Activated CD8-positive, alpha-beta memory T cell treated with anti-CD3 and anti-CD28 coated beads for 36 hours (primary cell): ENCODE measurements around the gene ALKBH4. TPM values are rescaled to one million over a fixed set of nuclear protein-coding genes. Genes with fewer than 3 reads are reported as not detected.
"Not testable (repeated sequence)": the region's sequence is repeated elsewhere in the genome, so short reads cannot be mapped to it uniquely, and the experiment has no call there.

ENCODE experiments used
- CTCF ChIA-PET: fragments of 350-600 bp; sonication (Branson Sonifier 250); formaldehyde crosslinking; loops from one replicate; lab custom pipeline; 2021; ENCODE audit warnings: antibody characterized with exemption; lab: Charles Lee
- POLR2A ChIA-PET: fragments of 350-600 bp; sonication (Branson Sonifier 250); formaldehyde crosslinking; loops from one replicate; lab custom pipeline; 2021; ENCODE audit warnings: antibody characterized with exemption; lab: Charles Lee
- total RNA-seq, 2 experiments: library from RNA; stranded (reverse); gene quantifications; one replicate each; pipeline ENCODE4 v1.2.3, GENCODE V29; 2021

Gene ALKBH4, protein sequence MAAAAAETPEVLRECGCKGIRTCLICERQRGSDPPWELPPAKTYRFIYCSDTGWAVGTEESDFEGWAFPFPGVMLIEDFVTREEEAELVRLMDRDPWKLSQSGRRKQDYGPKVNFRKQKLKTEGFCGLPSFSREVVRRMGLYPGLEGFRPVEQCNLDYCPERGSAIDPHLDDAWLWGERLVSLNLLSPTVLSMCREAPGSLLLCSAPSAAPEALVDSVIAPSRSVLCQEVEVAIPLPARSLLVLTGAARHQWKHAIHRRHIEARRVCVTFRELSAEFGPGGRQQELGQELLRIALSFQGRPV
- total RNA-seq = 10 to 100 TPM; 10.8 to 10.9 TPM

DNA sequence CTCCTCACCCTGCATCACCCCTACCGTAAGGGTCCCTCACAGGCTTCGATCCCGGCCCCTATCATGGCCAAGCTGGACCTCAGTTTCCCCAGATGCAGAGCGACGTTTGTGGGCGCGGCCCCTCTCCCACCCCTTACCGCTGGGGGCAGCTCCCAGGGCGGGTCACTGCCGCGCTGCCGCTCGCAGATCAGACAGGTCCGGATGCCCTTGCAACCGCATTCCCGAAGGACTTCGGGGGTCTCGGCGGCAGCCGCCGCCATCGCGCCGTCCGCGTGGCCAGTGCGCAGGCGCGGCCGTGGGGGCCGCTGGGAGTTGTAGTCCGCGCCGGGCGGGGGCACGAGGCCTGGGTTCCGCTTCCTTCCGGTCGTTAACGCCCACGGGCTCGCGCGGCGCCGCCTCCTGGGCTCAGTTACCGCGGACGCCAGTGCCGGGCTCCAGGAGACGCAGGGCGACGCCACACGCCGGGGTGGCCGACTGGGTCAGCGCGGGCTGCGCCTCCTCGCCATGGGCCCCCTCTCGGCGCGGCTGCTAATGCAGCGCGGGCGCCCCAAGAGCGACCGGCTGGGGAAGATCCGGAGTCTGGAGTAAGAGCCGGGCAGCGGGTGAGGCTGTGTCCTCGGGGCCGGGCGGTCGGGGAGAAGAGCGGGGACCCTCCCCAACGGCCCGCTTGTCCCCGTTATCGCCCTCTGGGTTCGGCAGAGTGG is at the start of gene ALKBH4, which contains the start of gene LRWD1:
ALKBH4 (minus strand) TSS at position 287 of the 704 bp plus-strand sequence; CDS start at position 260, 27 bp downstream.
LRWD1 (plus strand) TSS at position 408 of the 704 bp plus-strand sequence; CDS start at position 505, 97 bp downstream.
- ChIA-PET CTCF (interaction anchor here (0.9 to 1.2 kb wide), 2 partner anchors 37 to 64 kb away, joined by 3 to 5 read pairs; no protein-coding TSS in a partner anchor), POLR2A (no interaction called here)

DNA sequence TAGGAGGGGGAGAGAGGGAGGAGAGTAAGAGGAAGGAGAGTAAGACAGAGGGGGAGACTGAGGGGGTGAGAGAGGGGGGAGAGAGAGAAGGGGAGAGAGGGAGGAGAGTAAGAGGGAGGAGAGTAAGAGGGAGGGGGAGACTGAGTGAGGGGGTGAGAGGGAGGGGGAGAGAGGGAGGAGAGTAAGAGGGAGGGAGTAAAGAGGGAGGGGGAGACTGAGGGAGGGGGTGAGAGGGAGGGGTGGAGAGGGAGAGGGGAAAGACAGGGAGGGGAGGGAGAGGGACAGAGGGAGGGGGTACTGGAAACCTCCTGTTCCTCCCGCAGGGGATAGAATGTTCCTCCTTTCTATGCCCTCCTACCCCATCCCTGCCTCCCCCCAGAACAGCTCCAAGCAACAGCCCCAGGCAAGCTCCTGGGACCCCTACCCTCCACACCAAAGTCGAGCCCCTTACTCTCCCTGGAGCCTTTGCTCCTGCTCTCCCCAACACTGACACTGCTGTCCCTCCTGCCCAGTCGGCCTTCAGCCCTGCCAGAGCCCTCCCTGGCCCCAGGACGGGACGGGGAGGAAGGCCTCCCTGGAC is 48.1 kb upstream of the ALKBH4 start:
- POLR2A ChIA-PET, CTCF ChIA-PET: not testable (repeated sequence)

DNA sequence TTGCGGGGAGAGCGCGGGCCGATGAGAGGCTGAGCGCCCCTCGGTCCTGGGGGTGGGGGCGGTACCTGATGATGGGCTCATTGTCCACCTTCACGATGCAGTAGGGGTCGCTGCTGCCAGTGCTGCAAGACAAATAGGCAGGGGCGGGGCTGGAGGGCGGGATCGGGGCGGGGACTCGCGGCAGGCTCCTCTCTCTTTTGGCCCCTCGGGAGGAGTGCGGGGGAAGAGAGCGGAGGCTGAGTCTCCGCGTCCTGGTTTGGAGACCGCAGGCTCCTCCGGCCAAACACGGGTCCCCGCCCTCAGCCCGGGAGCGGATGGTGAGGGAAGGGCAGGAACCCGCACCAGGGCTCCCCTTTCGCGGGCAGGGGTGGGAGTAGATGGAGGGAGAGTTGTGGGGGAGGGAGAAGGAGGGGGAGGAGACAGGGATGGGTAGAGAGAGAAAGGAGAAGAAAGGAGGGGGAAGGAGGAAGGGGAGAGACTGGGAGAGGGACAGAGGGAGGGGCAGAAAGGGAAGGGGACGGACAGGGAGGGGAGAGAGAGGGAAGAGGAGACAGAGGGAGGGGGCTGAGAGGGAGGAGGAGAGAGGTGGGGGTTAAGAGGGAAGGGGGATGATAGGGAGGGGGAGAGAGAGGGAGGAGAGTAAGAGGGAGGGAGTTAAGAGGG is 47.3 kb upstream of the ALKBH4 start:
- CTCF ChIA-PET, POLR2A ChIA-PET: not testable (repeated sequence)

DNA sequence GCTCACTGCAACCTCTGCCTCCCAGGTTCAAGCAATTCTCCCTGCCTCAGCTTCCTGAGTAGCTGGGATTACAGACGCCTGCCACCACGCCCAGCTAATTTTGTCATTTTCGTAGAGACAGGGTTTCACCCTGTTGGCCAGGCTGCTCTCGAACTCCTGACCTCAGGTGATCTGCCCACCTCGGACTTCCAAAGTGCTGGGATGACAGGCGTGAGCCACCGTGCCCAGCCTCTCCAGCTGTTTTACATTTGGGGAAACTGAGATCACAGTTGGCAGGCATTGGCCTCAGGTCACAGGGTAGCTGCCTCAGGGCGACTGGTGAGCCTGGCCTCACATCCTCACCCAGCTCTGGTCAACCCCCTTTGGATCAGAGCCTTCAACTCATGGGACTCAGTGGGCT is 45.9 kb upstream of the ALKBH4 start:
- CTCF ChIA-PET, POLR2A ChIA-PET: not testable (repeated sequence)

DNA sequence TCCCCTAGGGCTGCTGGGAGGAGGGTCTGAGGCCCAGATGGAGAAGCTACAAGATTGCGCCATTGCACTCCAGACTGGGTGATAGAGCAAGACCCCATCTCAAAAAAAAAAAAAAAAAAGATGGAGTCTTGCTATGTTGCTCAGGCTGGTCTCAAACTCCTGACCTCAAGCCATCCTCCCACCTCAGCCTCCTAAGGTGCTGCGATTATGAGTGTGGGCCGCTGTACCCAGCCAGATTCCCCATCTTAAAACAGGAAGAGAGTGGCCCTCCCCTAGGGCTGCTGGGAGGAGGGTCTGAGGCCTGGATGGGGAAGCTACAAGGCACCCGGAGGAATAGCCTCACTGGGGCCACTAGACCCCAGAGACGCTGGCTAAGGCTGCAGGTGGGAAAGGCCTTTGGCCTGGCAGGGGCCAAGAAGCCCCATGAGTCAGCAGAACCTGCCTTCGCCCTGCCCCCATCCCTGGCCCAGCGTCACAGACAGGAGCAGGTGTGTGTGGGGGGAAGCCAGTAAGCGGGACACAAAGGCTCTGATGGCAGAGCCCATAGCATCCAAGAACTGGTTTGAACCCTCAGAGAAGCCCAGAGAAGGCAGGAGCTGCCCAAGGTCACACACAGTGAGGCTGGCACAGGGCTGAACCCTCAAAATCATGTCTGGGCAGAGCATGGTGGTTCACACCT is 42.9 kb upstream of the ALKBH4 start:
- CTCF ChIA-PET, POLR2A ChIA-PET: not testable (repeated sequence)

DNA sequence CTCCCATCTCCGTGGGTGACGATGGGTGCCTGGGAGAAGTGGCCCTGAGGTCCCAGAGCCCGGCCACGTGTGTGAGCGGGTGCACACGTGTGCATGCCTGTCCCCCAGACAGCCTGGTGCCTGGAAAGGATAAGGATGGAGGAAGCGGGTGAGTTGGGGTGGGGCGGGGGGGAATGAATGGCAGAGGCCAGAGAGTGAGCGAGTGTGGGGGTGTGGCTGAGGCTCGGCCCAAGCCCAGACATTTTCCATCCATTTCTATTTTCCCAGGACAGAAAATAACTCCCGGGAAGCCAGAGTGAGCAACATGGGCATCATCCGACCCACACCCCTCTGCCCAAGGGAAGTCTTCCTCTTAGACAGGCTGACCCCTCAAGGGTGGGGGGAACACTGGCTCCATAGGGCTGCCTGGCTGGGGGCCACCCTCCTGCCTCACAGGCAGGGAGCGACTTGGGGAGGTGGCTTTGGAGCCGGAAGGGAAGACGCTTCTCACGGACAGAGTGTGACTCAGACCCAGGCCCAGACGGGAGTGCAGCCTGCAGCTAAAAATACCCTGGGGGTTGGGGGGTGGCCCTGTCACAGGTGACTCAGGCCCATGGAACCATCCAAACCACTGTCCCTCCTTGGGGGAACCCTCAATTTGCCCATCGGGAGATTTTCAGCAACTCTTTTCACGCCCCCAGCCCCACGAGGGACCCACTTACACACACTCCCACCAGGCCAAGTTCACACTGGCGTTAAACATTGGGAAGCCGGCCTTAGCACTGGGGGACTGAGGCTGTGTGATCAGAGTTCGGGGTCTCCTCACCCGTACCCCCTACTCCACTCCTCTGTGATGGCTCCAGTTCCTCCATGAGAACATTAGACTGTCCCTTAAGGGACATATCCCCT is 40.9 kb upstream of the ALKBH4 start:
- POLR2A ChIA-PET, CTCF ChIA-PET: not testable (repeated sequence)

DNA sequence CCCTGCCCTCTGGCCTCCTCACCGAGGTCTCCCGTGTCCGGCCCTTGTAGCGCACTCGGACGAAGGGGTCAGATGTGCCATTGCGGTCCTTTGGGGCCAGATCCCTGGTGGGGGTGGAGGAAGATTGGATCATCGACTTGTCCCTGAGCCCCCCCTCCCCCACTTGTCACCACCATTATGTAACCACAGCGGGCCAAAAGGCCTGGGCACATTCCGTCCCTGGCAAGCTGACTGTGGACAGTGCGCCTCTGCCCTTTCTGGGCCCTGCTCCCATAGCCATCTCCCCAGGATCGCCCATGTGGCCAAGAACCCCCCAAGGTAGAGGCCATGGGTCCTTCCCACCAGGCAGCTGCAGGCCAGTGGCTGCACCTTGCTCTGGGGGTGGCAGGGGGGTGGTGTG is 38.5 kb upstream of the ALKBH4 start:
- POLR2A ChIA-PET, CTCF ChIA-PET: not testable (repeated sequence)

DNA sequence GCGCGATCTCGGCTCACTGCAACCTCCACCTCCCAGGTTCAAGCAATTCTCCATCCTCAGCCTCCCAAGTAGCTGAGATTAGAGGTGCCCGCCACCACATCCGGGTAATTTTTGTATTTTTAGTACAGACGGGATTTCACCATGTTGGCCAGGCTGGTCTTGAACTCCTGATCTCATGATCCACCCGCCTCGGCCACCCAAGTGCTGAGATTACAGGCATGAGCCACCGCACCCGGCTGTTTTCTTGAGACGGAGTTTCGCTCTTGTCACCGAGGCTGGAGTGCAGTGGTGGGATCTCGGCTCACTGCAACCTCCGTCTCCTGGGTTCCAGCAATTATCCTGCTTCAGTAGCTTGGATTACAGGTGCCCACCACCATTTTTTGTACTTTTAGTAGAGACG is 33.7 kb upstream of the ALKBH4 start:
- CTCF ChIA-PET, POLR2A ChIA-PET: not testable (repeated sequence)

DNA sequence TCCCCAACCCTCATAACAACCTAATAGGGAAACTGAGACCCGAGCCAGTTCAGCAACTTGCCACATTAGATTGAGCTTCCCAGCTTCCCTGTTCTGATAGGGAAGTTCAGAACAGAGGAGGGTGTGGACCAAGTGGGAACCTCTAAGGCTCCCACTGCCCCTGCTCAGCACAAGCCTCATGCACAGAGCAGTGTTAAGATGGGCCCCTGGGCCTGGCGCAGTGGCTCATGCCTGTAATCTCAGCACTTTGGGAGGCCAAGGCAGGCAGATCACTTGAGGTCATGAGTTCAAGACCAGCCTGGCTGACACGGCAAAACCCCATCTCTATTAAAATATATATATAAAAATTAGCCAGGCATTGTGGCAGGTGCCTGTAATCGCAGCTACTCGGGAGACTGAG is 32.6 kb upstream of the ALKBH4 start:
- CTCF ChIA-PET, POLR2A ChIA-PET: not testable (repeated sequence)

DNA sequence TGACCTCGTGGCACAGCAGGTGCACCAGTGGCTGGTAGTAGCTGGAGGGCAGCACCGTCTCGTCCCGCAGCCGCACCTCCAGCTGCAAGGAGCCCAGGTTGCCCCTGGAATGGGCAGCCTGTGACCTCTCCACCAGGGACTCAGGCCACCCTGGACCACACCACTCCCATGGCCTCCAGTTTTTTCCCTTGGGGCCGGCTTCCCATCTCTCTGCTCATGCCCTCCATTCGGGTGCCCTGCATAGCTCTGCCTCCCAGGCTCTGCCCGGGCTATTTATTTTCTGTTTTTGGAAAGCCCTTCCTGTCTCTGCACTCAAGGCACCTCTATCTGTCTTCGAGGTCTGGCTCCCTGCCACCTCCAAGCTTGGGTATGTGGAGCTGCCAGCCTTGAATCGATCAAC is 32.2 kb upstream of the ALKBH4 start:
- CTCF ChIA-PET, POLR2A ChIA-PET: not testable (repeated sequence)

DNA sequence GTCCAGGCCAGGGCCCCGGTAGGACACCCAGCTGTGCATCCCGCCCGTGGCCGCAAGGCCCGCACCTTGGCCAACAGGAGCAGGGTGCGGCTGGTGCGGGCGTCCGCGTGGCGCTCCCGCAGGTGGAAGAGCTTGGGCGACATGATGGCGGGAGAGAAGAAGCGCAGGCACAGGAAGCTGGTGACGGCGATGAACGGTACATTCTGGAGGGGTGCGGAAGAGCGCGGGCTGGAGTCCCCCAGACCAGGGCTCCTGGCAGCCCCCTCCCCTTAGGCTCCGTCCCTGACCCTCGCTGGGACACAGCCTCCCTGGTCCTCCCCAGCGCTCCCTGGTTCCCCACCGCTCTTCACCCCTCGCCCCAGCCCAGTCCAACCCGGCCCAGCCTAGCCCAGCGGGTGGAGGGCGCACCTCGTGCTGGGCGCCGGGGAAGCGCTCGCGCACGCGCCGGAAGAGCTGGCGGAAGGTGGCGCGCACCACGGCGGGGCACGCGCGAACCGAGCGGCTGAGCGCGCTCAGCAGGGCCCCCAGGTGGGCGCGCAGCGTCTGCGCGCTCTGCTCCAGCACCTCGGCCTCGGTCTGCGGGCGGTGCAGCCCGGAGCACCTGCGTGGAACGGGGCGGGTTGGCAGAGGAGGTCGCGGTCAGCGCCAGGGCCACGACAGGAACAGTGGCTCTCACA is 29.9 kb upstream of the ALKBH4 start:
- POLR2A ChIA-PET, CTCF ChIA-PET: not testable (repeated sequence)

DNA sequence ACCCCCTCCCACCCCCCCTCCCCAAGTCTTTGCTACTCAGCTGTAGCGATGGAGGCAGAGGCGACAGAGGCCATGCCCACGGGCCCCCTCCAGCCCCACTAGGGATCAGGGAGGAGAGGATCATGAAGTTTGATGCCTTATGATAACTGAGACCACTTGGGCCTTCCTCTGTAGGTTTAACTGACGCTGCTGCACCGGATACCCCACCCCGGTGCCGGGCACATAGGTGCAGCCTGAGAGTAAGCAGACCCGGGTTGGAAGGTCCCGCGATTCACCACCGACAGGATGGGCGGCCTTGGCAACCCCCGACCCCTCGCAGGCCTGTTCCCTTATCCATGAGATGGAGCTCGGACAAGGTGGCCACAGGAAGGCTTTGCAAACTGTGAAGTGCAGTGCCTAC is 29.4 kb upstream of the ALKBH4 start:
- POLR2A ChIA-PET, CTCF ChIA-PET: not testable (repeated sequence)

DNA sequence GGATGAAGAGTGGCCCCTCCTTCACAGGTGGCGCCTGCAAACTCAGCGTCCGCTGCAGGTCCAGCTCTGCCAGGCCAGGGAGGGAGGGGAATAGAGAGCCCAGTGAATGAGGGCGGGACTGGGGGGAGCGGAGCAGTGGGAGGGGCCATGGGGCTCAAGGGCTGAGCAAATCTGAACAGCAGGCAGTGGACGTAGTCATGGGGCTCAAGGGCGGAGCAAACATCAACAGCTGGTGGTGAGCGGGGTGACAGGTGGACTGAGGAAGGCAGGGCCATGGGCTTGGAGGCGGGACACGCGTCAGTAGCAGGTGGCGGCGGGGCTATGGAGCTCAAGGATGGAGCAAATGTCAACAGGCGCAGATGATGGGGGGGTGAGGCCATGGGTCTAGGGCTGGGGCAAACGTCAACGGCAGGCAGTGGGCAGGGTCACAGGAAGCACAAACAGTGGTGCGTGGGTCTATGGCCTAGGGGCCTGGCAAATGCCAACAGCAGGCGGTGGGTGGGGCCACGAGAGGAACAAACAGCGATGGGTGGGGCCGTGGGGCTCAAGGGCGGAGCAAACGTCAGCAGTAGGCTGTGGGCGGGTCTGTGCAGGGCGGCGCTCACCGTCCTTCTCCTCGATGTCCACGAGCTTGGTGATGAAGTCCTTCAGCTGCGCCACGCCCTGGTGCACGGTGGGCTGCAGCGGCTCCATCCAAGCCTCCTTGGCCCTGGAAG is 28.7 kb upstream of the ALKBH4 start:
- POLR2A ChIA-PET, CTCF ChIA-PET: not testable (repeated sequence)

DNA sequence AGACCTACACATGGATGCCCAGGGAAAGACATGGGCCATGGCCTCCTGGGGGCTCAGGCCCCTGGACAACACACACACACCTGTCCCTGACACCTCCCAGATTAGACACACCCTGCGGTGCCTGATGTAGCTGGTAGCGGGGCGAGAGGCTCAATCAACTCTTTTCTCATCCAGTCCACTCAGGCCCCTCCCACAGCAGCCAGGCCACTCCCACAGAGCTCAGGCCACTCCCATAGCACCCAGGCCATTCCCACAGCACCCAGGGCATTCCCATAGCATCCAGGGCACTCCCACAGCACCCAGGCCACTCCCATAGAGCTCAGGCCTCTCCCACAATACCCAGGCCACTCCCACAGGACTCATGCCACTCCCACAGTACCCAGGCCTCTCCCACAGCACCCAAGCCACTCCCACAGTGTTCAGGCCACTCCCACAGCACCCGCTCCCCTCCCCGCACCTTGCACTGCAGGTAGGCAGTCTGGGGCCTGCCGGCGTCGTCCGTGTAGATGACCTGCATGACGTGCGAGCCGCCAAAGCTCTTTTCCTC is 25.9 kb upstream of the ALKBH4 start:
- POLR2A ChIA-PET, CTCF ChIA-PET: not testable (repeated sequence)

DNA sequence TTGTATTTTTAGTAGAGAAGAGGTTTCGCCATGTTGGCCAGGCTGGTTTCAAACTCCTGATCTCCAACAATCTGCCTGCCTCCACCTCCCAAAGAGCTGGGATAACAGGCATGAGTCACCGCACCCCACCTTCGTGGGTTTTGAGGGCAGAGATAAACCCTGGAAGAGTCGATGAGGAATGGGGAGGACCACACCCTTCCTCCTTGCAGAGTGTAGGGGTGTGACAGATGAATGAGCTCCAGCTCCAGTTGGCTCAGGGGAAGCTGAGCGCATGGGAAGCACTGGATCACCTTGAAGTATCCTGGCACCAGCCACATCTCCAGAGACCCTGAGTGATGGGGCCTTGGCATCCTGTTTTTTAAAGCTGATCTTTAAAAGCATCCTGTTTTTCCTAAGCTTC is 19.7 kb upstream of the ALKBH4 start:
- POLR2A ChIA-PET, CTCF ChIA-PET: not testable (repeated sequence)

DNA sequence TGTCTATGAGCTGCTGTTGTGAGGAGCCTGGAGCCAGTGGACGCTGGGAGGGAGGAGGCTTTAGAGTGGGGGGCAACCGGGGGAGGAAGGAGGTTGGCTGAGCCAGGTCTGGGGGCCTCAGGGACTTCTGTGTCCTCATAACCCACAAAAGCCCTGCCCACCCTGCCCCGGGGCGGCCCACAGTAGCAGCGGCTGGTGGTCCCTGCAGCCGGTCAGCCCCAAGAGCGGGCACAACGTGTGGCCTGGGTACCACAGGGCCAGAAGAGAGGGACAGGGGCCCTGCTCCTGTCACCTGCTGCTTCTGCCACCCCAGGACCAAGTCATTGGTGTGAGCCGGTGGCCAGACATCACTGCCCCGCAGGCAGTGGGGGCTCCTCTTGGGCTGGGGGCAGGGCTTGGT is 17.3 kb upstream of the ALKBH4 start:
- CTCF ChIA-PET, POLR2A ChIA-PET: not testable (repeated sequence)

DNA sequence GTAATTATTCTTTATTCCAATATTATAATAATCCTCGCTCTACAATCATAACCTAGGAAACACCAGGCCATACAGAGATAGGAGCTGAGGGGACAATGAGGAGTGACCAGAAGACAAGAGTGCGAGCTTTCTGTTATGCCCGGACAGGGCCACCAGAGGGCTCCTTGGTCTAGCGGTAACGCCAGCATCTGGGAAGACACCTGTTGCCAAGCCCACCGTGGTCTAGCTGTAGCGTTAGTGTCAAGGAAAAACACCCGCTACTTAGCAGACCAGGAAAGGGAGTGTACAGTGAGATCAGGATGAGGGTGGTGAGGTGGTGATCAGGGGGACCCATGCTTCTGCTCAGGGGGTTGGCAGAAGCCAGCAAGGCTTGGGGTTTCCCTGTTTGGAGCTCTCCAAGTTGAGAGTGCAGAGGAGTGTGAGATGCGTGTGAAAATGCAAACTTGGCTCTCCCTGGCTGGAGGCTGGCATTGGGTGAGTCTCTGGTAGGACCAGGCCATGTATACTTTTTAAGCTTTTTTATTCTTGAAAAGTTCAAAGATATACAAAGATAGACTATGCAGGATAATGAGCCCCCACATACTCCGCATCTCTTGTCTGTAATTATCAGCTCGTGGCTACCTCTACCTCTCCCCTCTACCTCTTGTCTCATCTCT is 15.4 kb upstream of the ALKBH4 start:
- POLR2A ChIA-PET, CTCF ChIA-PET: not testable (repeated sequence)
